Left lobe of liver (tissue), 1 donor: ENCODE measurements around the gene RABAC1. TPM values are rescaled to one million over a fixed set of nuclear protein-coding genes. Genes with fewer than 3 reads are reported as not detected.

Experiments used
- total RNA-seq: library from RNA; stranded (reverse); gene quantifications from one replicate; pipeline ENCODE4 v1.2.1, GENCODE V29; 2021
- donor health status: DM: no; HTN: yes; CAD: no.

The RABAC1 gene
- total RNA-seq, 1 donor from 2014 or later, result 106 TPM

Other genes starting within 250 kb of the RABAC1 start
- 0.58 TPM for gene CEACAM6, start 203.8 kb downstream of the RABAC1 start, total RNA-seq
- 0.35 TPM for gene CEACAM3, start 162.7 kb downstream of the RABAC1 start, total RNA-seq
- not detected for gene LYPD4, start 114.6 kb downstream of the RABAC1 start, total RNA-seq
- not detected for gene DMRTC2, start 114.3 kb downstream of the RABAC1 start, total RNA-seq
- 519 TPM for gene RPS19, start 99.1 kb downstream of the RABAC1 start, total RNA-seq
- gene CD79A, start 82.0 kb downstream of the RABAC1 start, total RNA-seq, result 0.55 TPM
- gene ARHGEF1, start 76.1 kb downstream of the RABAC1 start, total RNA-seq, result 37.4 TPM
- gene ERFL, start 30.9 kb downstream of the RABAC1 start, total RNA-seq, result not detected
- 0.10 TPM for gene ATP1A3, start 34.9 kb upstream of the RABAC1 start, total RNA-seq
- gene GRIK5, start 110.9 kb upstream of the RABAC1 start, total RNA-seq, result 0.25 TPM
- 5.4 TPM for gene ZNF574, start 116.8 kb upstream of the RABAC1 start, total RNA-seq
- 0.83 TPM for gene POU2F2, start 173.1 kb upstream of the RABAC1 start, total RNA-seq